Osteoblast (primary cell): ENCODE data around the gene PLB1. TPM values are rescaled to one million over a fixed set of nuclear protein-coding genes. Genes with fewer than 3 reads are reported as not detected.

ENCODE experiments used
- DNase-seq: peaks from one replicate; pipeline ENCODE4 v3.0.0; 2011; ENCODE audit warnings: low spot score, mixed read lengths; ENCODE audit not compliant: insufficient read length; ENCODE audit errors: missing footprints
- H2AFZ ChIP-seq: 2 replicates; pipeline ENCODE4 v1.6.0; 2011; ENCODE audit warnings: mild to moderate bottlenecking, low read length
- H3K27ac ChIP-seq: 2 replicates; pipeline ENCODE4 v1.5.1; 2011; ENCODE audit warnings: mild to moderate bottlenecking, low read depth, low read length, moderate library complexity
- H3K27me3 ChIP-seq: 2 replicates; pipeline ENCODE4 v1.6.0; 2012; ENCODE audit warnings: mild to moderate bottlenecking, control low read depth, inconsistent platforms, low read length, moderate library complexity; ENCODE audit not compliant: insufficient read depth
- H3K36me3 ChIP-seq: 2 replicates; pipeline ENCODE4 v1.5.1; 2011; ENCODE audit warnings: mild to moderate bottlenecking, low read length, control low read depth, moderate library complexity; ENCODE audit not compliant: insufficient read depth
- H3K4me1 ChIP-seq: 2 replicates; pipeline ENCODE4 v1.5.1; 2011; ENCODE audit warnings: mild to moderate bottlenecking, low read length, control low read depth, moderate library complexity; ENCODE audit not compliant: insufficient read depth
- H3K4me2 ChIP-seq: 2 replicates; pipeline ENCODE4 v1.6.0; 2011; ENCODE audit warnings: mild to moderate bottlenecking, low read length; ENCODE audit not compliant: insufficient read depth
- H3K4me3 ChIP-seq: fragments of 200-600 bp; sonication (generic); 3 replicates; pipeline ENCODE4 v1.5.1; 2012; ENCODE audit warnings: mild to moderate bottlenecking, low read length, inconsistent platforms; ENCODE audit not compliant: insufficient read depth
- H3K79me2 ChIP-seq: 2 replicates; pipeline ENCODE4 v1.6.0; 2012; ENCODE audit warnings: mild to moderate bottlenecking, low read length, control low read depth, inconsistent platforms; ENCODE audit not compliant: insufficient read depth
- H3K9me3 ChIP-seq: 2 replicates; pipeline ENCODE4 v1.5.1; 2011; ENCODE audit warnings: low read depth, low read length, control low read depth
- H4K20me1 ChIP-seq: 2 replicates; pipeline ENCODE4 v1.6.0; 2012; ENCODE audit warnings: mild to moderate bottlenecking, low read length, control low read depth; ENCODE audit not compliant: insufficient read depth
- total RNA-seq: library from RNA; depleted of rRNA; stranded (reverse); fragments of >200 nt; gene quantifications from 2 replicates; pipeline ENCODE4 v1.2.3, GENCODE V29; 2012
- TF ChIP-seq, protein P1 (sequence below): IDR thresholded peaks from 2 replicates; pipeline ENCODE4 v1.5.1; 2011; ENCODE audit warnings: mild to moderate bottlenecking, low read depth, low read length, moderate library complexity; ENCODE audit errors: extremely low read depth

The PLB1 gene
- total RNA-seq, 1 donor, result 0.36 TPM

DNA sequence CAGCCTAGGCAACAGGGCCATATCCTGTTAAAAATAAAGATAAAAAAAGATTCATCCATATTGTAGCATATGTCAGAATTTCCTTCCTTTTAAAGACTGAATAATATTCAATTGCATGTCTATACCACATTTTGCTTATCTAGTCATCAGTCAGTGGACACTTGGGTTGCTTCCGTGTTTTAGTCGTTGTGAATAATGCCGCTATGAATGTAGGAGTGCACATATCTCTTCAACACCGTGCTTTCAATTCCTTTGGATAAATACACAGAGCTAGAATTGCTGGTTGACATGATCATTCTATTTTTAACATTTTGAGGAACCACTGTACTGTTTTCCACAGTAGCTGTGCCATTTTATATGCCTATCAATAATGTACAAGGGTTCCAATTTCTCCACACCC, 14.0 kb upstream of the PLB1 start:
- TF ChIP-seq, protein P1, sequence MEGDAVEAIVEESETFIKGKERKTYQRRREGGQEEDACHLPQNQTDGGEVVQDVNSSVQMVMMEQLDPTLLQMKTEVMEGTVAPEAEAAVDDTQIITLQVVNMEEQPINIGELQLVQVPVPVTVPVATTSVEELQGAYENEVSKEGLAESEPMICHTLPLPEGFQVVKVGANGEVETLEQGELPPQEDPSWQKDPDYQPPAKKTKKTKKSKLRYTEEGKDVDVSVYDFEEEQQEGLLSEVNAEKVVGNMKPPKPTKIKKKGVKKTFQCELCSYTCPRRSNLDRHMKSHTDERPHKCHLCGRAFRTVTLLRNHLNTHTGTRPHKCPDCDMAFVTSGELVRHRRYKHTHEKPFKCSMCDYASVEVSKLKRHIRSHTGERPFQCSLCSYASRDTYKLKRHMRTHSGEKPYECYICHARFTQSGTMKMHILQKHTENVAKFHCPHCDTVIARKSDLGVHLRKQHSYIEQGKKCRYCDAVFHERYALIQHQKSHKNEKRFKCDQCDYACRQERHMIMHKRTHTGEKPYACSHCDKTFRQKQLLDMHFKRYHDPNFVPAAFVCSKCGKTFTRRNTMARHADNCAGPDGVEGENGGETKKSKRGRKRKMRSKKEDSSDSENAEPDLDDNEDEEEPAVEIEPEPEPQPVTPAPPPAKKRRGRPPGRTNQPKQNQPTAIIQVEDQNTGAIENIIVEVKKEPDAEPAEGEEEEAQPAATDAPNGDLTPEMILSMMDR, result no peak
- no peaks in the 10 kb centered on the region for H3K79me2 ChIP-seq
- H2AFZ ChIP-seq, result no peak overlapping the region
- H3K27me3 ChIP-seq, result no peaks in the 10 kb centered on the region
- H3K4me1 ChIP-seq, result no peaks in the 10 kb centered on the region
- no peak overlapping the region for H3K4me3 ChIP-seq
- H3K36me3 ChIP-seq, result no peaks in the 10 kb centered on the region
- no peak overlapping the region for H3K27ac ChIP-seq
- no peak for DNase-seq
- H3K9me3 ChIP-seq, result no peaks in the 10 kb centered on the region
- H3K4me2 ChIP-seq, result no peak overlapping the region
- no peaks in the 10 kb centered on the region for H4K20me1 ChIP-seq

DNA sequence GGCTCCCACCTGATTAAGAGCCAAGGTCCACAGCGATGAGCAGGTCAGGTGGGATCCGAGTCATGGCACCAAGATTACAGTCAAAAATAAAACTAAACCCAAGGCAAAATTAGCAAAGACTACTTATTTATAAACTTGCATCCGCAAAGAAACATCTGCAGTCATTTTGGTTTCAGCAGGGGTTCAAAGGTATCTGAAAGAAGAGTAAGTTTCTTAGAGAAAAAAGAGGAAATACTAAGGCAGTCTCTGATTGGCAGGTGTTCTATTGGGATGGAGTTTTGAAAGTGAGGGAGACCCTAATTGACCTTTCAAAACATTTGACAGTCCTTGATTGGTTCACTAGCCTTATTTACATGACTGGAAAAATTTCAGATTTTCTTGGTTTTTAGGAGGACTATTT, 11.0 kb upstream of the PLB1 start:
- Histone ChIP-seq H3K27me3 (no peaks in the 10 kb centered on the region), H3K4me1 (no peaks in the 10 kb centered on the region), H3K4me2 (no peak overlapping the region), H3K9me3 (no peaks in the 10 kb centered on the region), H3K4me3 (no peak overlapping the region), H3K27ac (no peak overlapping the region), H4K20me1 (no peaks in the 10 kb centered on the region), H3K36me3 (no peaks in the 10 kb centered on the region), H2AFZ (no peak overlapping the region), H3K79me2 (no peaks in the 10 kb centered on the region)
- DNase-seq, result no peak
- TF ChIP-seq, protein P1, result no peak

DNA sequence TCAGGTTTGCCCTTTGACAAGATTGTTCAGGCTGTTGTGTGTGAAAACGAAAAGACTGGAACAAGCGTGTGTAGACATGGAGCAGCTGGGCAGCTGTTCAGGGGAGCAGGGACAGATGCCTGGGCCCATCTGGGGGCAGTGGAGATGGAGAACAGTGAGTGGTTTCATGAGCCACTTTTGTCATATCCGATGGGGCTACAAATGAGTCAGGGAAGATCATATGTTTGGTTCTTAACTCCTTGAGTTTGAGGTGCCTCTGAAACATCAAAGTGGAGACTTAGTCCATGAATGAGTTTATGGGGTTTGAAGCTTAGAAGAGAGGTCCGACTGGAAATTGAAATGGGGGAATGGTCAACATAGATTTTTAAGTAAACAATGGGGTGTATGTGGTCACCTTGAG, 9.3 kb upstream of the PLB1 start:
- Histone ChIP-seq H3K27me3 (no peaks in the 10 kb centered on the region), H3K36me3 (no peaks in the 10 kb centered on the region), H3K4me1 (no peaks in the 10 kb centered on the region), H3K27ac (no peak overlapping the region), H3K79me2 (no peaks in the 10 kb centered on the region), H3K4me3 (no peak overlapping the region), H2AFZ (no peak overlapping the region), H3K9me3 (no peaks in the 10 kb centered on the region), H3K4me2 (no peak overlapping the region), H4K20me1 (no peaks in the 10 kb centered on the region)
- DNase-seq, result no peak
- TF ChIP-seq, protein P1, result no peak

DNA sequence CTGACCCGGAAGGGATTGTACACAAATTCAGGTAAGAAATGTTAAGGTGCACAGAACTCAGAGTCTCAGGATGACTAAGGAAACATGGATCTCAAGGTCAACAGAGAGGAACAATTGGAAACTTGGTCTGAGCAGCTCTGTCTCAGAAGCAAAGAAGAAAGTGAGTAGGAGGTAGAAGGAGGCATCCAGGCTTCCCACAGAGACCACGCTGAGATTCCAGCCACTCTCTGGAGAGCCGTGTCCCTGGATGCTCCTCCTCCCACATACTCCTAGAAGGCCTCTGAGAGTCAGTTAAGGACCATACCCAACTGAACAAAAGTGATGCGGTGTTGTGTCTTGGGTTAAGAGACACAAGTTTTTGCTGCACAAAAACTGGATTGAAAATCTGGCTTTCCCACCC, 8.6 kb upstream of the PLB1 start:
- H3K9me3 ChIP-seq, result no peaks in the 10 kb centered on the region
- no peak overlapping the region for H3K4me2 ChIP-seq
- H3K4me3 ChIP-seq, result no peak overlapping the region
- H3K27me3 ChIP-seq, result no peaks in the 10 kb centered on the region
- H3K36me3 ChIP-seq, result no peaks in the 10 kb centered on the region
- no peaks in the 10 kb centered on the region for H3K79me2 ChIP-seq
- no peak for DNase-seq
- TF ChIP-seq, protein P1, result no peak
- no peak overlapping the region for H2AFZ ChIP-seq
- no peaks in the 10 kb centered on the region for H4K20me1 ChIP-seq
- H3K27ac ChIP-seq, result no peak overlapping the region
- no peaks in the 10 kb centered on the region for H3K4me1 ChIP-seq
